Neural cell (in vitro differentiated cells): Measurements from ENCODE around the gene ABCC11. TPM values are rescaled to one million over a fixed set of nuclear protein-coding genes. Genes with fewer than 3 reads are reported as not detected.

Experiments
- H2AFZ ChIP-seq: fragments of 200-600, 300-800 bp; sonication (generic), shearing (Covaris generic); 2 replicates; pipeline ENCODE4 v1.6.0; 2014; ENCODE audit warnings: low read depth, mild to moderate bottlenecking, antibody characterized with exemption, low read length, moderate library complexity
- H3F3A ChIP-seq: fragments of 200-600 bp; shearing (Covaris generic); 2 replicates; pipeline ENCODE4 v1.6.1; 2016; ENCODE audit warnings: mild to moderate bottlenecking, moderate library complexity, mixed read lengths, antibody characterized with exemption, low read length; ENCODE audit not compliant: insufficient read depth, poor library complexity, severe bottlenecking
- H3K27ac ChIP-seq: fragments of 200-600, 300-800 bp; sonication (generic), shearing (Covaris generic); 2 replicates; pipeline ENCODE4 v1.5.1; 2014; ENCODE audit warnings: mild to moderate bottlenecking, low read length, moderate library complexity
- H3K27me3 ChIP-seq: fragments of 300-800, 200-600 bp; sonication (generic), shearing (Covaris generic); 2 replicates; pipeline ENCODE4 v1.6.0; 2014; ENCODE audit warnings: mild to moderate bottlenecking, low read depth, low read length, moderate library complexity; ENCODE audit not compliant: insufficient read depth
- H3K36me3 ChIP-seq: fragments of 300-800, 200-600 bp; sonication (generic), shearing (Covaris generic); 2 replicates; pipeline ENCODE4 v1.5.1; 2014; ENCODE audit warnings: mild to moderate bottlenecking, antibody characterized with exemption, low read length, moderate library complexity; ENCODE audit not compliant: insufficient read depth
- H3K4me2 ChIP-seq: fragments of 300-800, 200-600 bp; sonication (generic), shearing (Covaris generic); 2 replicates; pipeline ENCODE4 v1.6.0; 2014; ENCODE audit warnings: mild to moderate bottlenecking, low read length
- H3K4me3 ChIP-seq: fragments of 300-800, 200-600 bp; sonication (generic), shearing (Covaris generic); 2 replicates; pipeline ENCODE4 v1.5.1; 2014; ENCODE audit warnings: mild to moderate bottlenecking, low read length, moderate library complexity
- H3K79me2 ChIP-seq: fragments of 200-600 bp; shearing (Covaris generic); replicated peaks from 2 replicates; pipeline ENCODE4 v1.6.0; 2014; ENCODE audit warnings: mild to moderate bottlenecking, low read length, moderate library complexity; ENCODE audit not compliant: insufficient read depth
- H3K9ac ChIP-seq: fragments of 300-800, 200-600 bp; sonication (generic), shearing (Covaris generic); 2 replicates; pipeline ENCODE4 v1.6.1; 2016; ENCODE audit warnings: mild to moderate bottlenecking, low read length, mixed read lengths
- H3K9me2 ChIP-seq: fragments of 200-600 bp; shearing (Covaris generic); 2 replicates; pipeline ENCODE4 v1.6.1; 2016; ENCODE audit warnings: mild to moderate bottlenecking, low read length, mixed read lengths; ENCODE audit not compliant: insufficient read depth
- H3K9me3 ChIP-seq: fragments of 200-600, 300-800 bp; sonication (generic), shearing (Covaris generic); 2 replicates; pipeline ENCODE4 v1.6.1; 2016; ENCODE audit warnings: mild to moderate bottlenecking, mixed run types, low read length, moderate library complexity, mixed read lengths
- H4K20me1 ChIP-seq: fragments of 200-600 bp; shearing (Covaris generic); 2 replicates; pipeline ENCODE4 v1.6.1; 2016; ENCODE audit warnings: mild to moderate bottlenecking, mixed run types; ENCODE audit not compliant: insufficient read depth
- CTCF ChIP-seq: fragments of 450-650 bp; IDR thresholded peaks from 2 replicates; pipeline ENCODE4 v1.5.1; 2014; ENCODE audit warnings: antibody characterized with exemption, mild to moderate bottlenecking, moderate library complexity; ENCODE audit not compliant: poor library complexity, severe bottlenecking
- EP300 ChIP-seq: fragments of 450-650 bp; conservative IDR thresholded peaks from 2 replicates; pipeline ENCODE4 v1.6.1; 2014; ENCODE audit warnings: antibody characterized with exemption, mild to moderate bottlenecking, moderate library complexity; ENCODE audit not compliant: poor library complexity, severe bottlenecking
- EZH2 ChIP-seq: fragments of 200-600, 300-800 bp; shearing (Covaris generic), sonication (generic); IDR thresholded peaks from 2 replicates; pipeline ENCODE4 v1.6.1; 2014; ENCODE audit warnings: antibody characterized with exemption, low read length, borderline replicate concordance, mild to moderate bottlenecking; ENCODE audit not compliant: insufficient read depth, poor library complexity, severe bottlenecking
- MXI1 ChIP-seq: fragments of 450-650 bp; conservative IDR thresholded peaks from 2 replicates; pipeline ENCODE4 v1.6.1; 2014; ENCODE audit warnings: antibody characterized with exemption, mild to moderate bottlenecking; ENCODE audit not compliant: poor library complexity, severe bottlenecking
- POLR2AphosphoS5 ChIP-seq: IDR thresholded peaks from 2 replicates; pipeline ENCODE4 v1.6.1; 2012
- RAD21 ChIP-seq: fragments of 450-650 bp; conservative IDR thresholded peaks from 2 replicates; pipeline ENCODE4 v1.6.1; 2014; ENCODE audit warnings: antibody characterized with exemption, mild to moderate bottlenecking, moderate library complexity
- REST ChIP-seq: IDR thresholded peaks from 2 replicates; pipeline ENCODE4 v1.6.1; 2012; ENCODE audit warnings: borderline replicate concordance
- SMC3 ChIP-seq: fragments of 450-650 bp; conservative IDR thresholded peaks from 2 replicates; pipeline ENCODE4 v1.6.1; 2014; ENCODE audit warnings: antibody characterized with exemption, mild to moderate bottlenecking, moderate library complexity; ENCODE audit not compliant: poor library complexity
- TAF1 ChIP-seq: IDR thresholded peaks from 2 replicates; pipeline ENCODE4 v1.6.1; 2012; ENCODE audit warnings: low read depth
- polyA plus RNA-seq: library from polyadenylated mRNA; depleted of rRNA; stranded (reverse); fragments of >200 nt; gene quantifications from 2 replicates; pipeline ENCODE4 v1.2.3, GENCODE V29; 2014

ABCC11 gene
- polyA plus RNA-seq, 1 donor from 2014 or later = 0.14 TPM

GRCh38 chr16:48256579-48257177 lies 9.3 kb upstream of the ABCC11 start:
- Histone ChIP-seq H3K27ac (no peak overlapping the region), H3K4me2 (no peak overlapping the region), H4K20me1 (no peaks in the 10 kb centered on the region), H3F3A (no peaks in the 10 kb centered on the region), H2AFZ (no peak overlapping the region), H3K9me2 (no peaks in the 10 kb centered on the region), H3K4me3 (no peak overlapping the region), H3K9me3 (no peaks in the 10 kb centered on the region), H3K27me3 (no peaks in the 10 kb centered on the region), H3K79me2 (peaks cover 7% of the 10 kb centered on the region), H3K36me3 (peaks cover 7% of the 10 kb centered on the region), H3K9ac (no peak overlapping the region)
- TF ChIP-seq SMC3 (no peak), RAD21 (no peak), POLR2AphosphoS5 (no peak), CTCF (no peak), REST (no peak), MXI1 (no peak), EZH2 (no peak)

- Histone ChIP-seq H4K20me1 (peaks cover 5% of the 10 kb centered on the region), H3K9ac (no peak overlapping the region), H3K36me3 (peaks cover 7% of the 10 kb centered on the region), H2AFZ (no peak overlapping the region), H3K27ac (no peak overlapping the region), H3F3A (no peaks in the 10 kb centered on the region), H3K4me3 (no peak overlapping the region), H3K4me2 (no peak overlapping the region), H3K79me2 (peaks cover 32% of the 10 kb centered on the region), H3K9me3 (no peaks in the 10 kb centered on the region), H3K27me3 (no peaks in the 10 kb centered on the region), H3K9me2 (no peaks in the 10 kb centered on the region)
- TF ChIP-seq TAF1 (no peak), SMC3 (no peak), MXI1 (no peak), EZH2 (no peak), CTCF (no peak), EP300 (no peak), POLR2AphosphoS5 (no peak)
Measured at GRCh38 chr16:48252013-48252412, 4.7 kb upstream of the ABCC11 start.
